ENCODE data around the gene C3orf18. TPM values are rescaled to one million over a fixed set of nuclear protein-coding genes. Genes with fewer than 3 reads are reported as not detected.

The C3orf18 gene
- total and polyA plus RNA-seq, 10 of the 15 experiments (the other 5 are each of a cell fraction or from before 2014, with no cell fraction given): 0.06 to 3.2 (median 0.66) TPM

DNA sequence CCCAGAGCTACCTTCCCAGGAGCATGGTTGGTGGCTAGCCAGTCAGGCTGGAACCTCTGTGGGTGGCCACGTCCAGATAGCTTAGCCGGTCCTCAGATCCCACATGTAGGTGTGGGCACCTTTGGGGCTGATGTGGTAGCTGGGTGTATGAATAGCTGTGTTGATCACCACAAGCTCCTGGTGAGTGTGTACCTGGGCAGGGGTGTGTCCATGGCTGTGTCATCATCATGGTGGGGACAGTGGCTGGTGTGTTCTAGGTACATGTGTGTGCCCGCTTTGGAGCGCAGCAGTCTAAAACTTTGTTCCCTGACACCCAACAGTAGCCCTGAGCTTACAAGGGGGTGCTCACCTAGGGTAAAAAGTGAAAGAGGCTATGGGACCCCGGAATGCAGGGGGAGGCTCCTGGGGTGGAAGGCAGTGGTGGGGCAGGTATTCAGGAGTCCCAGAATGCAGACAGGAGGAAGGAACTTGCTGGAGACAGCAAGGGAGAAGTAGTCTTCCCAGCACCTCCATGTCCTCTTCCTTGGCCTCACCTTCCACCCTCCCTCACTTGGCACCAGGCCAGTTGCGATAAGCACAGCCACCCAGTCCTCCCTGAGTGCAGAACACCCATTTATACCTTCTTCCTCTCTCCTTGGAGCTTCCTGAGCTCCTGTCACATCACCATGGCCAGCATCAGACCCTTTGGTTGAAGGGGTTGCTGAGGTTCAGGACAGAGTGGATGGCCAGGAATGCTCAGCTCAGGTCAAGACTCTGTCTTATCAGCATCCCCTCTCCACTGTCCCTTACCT is 42.8 kb upstream of the C3orf18 start:
- no peaks in the 10 kb centered on the region for H3K36me3 ChIP-seq (ENCODE audit: control insufficient read depth in 2 of 2, insufficient read depth in 2 of 2, low read length in 1 of 2)
- WGBS (ENCODE audit: insufficient coverage, insufficient replicate concordance, low lambda C conversion rate, missing lambda C conversion rate): 45% methylated on average over 6 of the region's 6 CpGs
- FAIRE-seq (no peak), DNase-seq (ENCODE audit: low read depth, low spot score) (no peak), ATAC-seq (no peak)
- in situ Hi-C loops (cut with MboI) (loop anchor here (5.0 to 25.0 kb wide), 3 partner anchors 33 to 1077 kb away; no protein-coding TSS in a partner anchor), intact Hi-C loops (cut with micrococcal nuclease; ENCODE audit: unreplicated experiment) (loop anchor here (2.0 kb wide), 1 partner anchor 20 kb away; no protein-coding TSS in a partner anchor)
- H3K9ac ChIP-seq (ENCODE audit: control insufficient read depth, insufficient read depth, low read length): peak overlapping the region; percentile 75; the same call in 1 of the 2 replicates
- no peaks in the 10 kb centered on the region for H3K9me3 ChIP-seq (replicated peaks; ENCODE audit: control insufficient read depth, insufficient read depth, low read length)
- TF ChIP-seq SMAD1 (IDR thresholded peaks at IDR 0.05; ENCODE audit: low read depth, partially characterized antibody) (peak; percentile 62), BCL11A (IDR thresholded peaks at IDR 0.05; ENCODE audit: low read depth, low read length) (no peak)
- H3K79me2 ChIP-seq (ENCODE audit: control insufficient read depth, insufficient read depth, low read length): no peaks in the 10 kb centered on the region
- BruUV-seq (replicated peaks): TSS peak; percentile 69
- no peaks in the 10 kb centered on the region for H4K20me1 ChIP-seq (ENCODE audit: control insufficient read depth, insufficient read depth)
- ChIA-PET RAD21 (ENCODE audit: unreplicated experiment) (interaction anchor here (1.7 to 12.9 kb wide), 5 partner anchors 8 to 260 kb away, joined by 5 to 244 read pairs (median 15); partner anchors contain the start of genes CYB561D2, HEMK1 and NPRL2), CTCF (interaction anchor here (0.9 to 13.9 kb wide), 8 partner anchors 9 to 318 kb away, joined by 3 to 410 read pairs (median 6); partner anchors contain the start of genes HEMK1, IFRD2 and ZMYND10), POLR2A (interaction anchor here (0.7 to 5.0 kb wide), 6 partner anchors 9 to 274 kb away, joined by 3 to 54 read pairs (median 4); partner anchors contain the start of genes C3orf18 and HEMK1), SMC1A (ENCODE audit: uncharacterized antibody, unreplicated experiment) (interaction anchor here (0.6 to 11.4 kb wide), 8 partner anchors 9 to 256 kb away, joined by 3 to 186 read pairs (median 5); partner anchors contain the start of gene HEMK1)
- H2AFZ ChIP-seq (ENCODE audit: control insufficient read depth, low read depth, low read length): no peak overlapping the region
- H3K27ac ChIP-seq (ENCODE audit: control insufficient read depth, insufficient read depth): no peak overlapping the region
- H3K4me3 ChIP-seq: peak overlapping the region; percentile 85
- peaks cover 16% of the 10 kb centered on the region for H3K4me1 ChIP-seq (ENCODE audit: control insufficient read depth, insufficient read depth, low read length)
- H3K27me3 ChIP-seq (replicated peaks in 1 of 2; ENCODE audit: control insufficient read depth in 2 of 2, insufficient read depth in 2 of 2, low read length in 1 of 2): no peaks in the 10 kb centered on the region
- H3K4me2 ChIP-seq (ENCODE audit: control insufficient read depth, insufficient read depth): peak overlapping the region; percentile 97

DNA sequence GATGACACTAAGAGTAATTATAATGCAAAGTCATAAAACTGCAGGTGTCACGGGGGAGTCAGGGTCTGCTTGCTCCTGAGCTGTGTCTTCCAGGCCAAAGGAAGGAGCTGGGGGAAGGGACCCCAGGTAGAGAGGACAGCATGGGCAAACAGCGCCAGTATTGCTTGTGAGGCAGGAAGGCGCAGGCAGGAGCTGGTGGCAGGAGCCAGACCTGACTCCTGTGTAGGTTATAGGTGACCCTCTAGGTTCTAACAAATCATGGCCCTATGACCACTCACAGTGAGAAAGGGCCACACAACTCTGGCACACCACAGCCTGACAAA is 42.2 kb upstream of the C3orf18 start:
- in situ Hi-C loops (cut with MboI) (loop anchor here (5.0 to 25.0 kb wide), 3 partner anchors 32 to 1078 kb away; no protein-coding TSS in a partner anchor), intact Hi-C loops (cut with micrococcal nuclease; ENCODE audit: unreplicated experiment) (loop anchor here (2.0 kb wide), 1 partner anchor 19 kb away; no protein-coding TSS in a partner anchor)
- ATAC-seq: no peak
- H3K9ac ChIP-seq (ENCODE audit: control insufficient read depth, insufficient read depth, low read length): no peak overlapping the region
- ChIA-PET RAD21 (ENCODE audit: unreplicated experiment) (interaction anchor here (1.1 to 12.9 kb wide), 5 partner anchors 8 to 260 kb away, joined by 3 to 244 read pairs (median 15); partner anchors contain the start of genes C3orf18, CYB561D2, HEMK1 and NPRL2), CTCF (interaction anchor here (0.9 to 13.9 kb wide), 7 partner anchors 8 to 317 kb away, joined by 3 to 410 read pairs (median 7); partner anchors contain the start of genes HEMK1, IFRD2 and ZMYND10), POLR2A (interaction anchor here (0.9 to 5.0 kb wide), 6 partner anchors 8 to 273 kb away, joined by 3 to 54 read pairs (median 4); partner anchors contain the start of gene C3orf18), SMC1A (ENCODE audit: uncharacterized antibody, unreplicated experiment) (interaction anchor here (0.6 to 11.4 kb wide), 7 partner anchors 8 to 255 kb away, joined by 3 to 186 read pairs (median 5); partner anchors contain the start of gene HEMK1)
- H3K4me3 ChIP-seq: no peak overlapping the region
- no peak for DNase-seq (ENCODE audit: low read depth, low spot score)
- H3K4me2 ChIP-seq (ENCODE audit: control insufficient read depth, insufficient read depth): no peak overlapping the region
- H3K27ac ChIP-seq (ENCODE audit: control insufficient read depth, insufficient read depth): no peak overlapping the region
- WGBS (ENCODE audit: insufficient coverage, insufficient replicate concordance, low lambda C conversion rate, missing lambda C conversion rate): 88% methylated on average over 3 of the region's 3 CpGs
- H3K4me1 ChIP-seq (ENCODE audit: control insufficient read depth, insufficient read depth, low read length): peaks cover 21% of the 10 kb centered on the region
- no peaks in the 10 kb centered on the region for H3K27me3 ChIP-seq (replicated peaks in 1 of 2; ENCODE audit: control insufficient read depth in 2 of 2, insufficient read depth in 2 of 2, low read length in 1 of 2)
- no peak overlapping the region for H2AFZ ChIP-seq (ENCODE audit: control insufficient read depth, low read depth, low read length)
- H3K9me3 ChIP-seq (replicated peaks; ENCODE audit: control insufficient read depth, insufficient read depth, low read length): no peaks in the 10 kb centered on the region
- H3K79me2 ChIP-seq (ENCODE audit: control insufficient read depth, insufficient read depth, low read length): no peaks in the 10 kb centered on the region
- no TSS peak for BruUV-seq (replicated peaks)
- FAIRE-seq: no peak
- H3K36me3 ChIP-seq (ENCODE audit: control insufficient read depth in 2 of 2, insufficient read depth in 2 of 2, low read length in 1 of 2): no peaks in the 10 kb centered on the region
- H4K20me1 ChIP-seq (ENCODE audit: control insufficient read depth, insufficient read depth): no peaks in the 10 kb centered on the region
- no peak for TF ChIP-seq IKZF1 (conservative IDR thresholded peaks at IDR 0.05)
- TF ChIP-seq, protein P1, sequence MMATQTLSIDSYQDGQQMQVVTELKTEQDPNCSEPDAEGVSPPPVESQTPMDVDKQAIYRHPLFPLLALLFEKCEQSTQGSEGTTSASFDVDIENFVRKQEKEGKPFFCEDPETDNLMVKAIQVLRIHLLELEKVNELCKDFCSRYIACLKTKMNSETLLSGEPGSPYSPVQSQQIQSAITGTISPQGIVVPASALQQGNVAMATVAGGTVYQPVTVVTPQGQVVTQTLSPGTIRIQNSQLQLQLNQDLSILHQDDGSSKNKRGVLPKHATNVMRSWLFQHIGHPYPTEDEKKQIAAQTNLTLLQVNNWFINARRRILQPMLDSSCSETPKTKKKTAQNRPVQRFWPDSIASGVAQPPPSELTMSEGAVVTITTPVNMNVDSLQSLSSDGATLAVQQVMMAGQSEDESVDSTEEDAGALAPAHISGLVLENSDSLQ (IDR thresholded peaks at IDR 0.05): no peak
- no peak for TF ChIP-seq ESRRA (IDR thresholded peaks at IDR 0.05; ENCODE audit: low read length)
- TF ChIP-seq CHD2 (IDR thresholded peaks at IDR 0.05; ENCODE audit: borderline replicate concordance, low read depth, low read length): no peak
- no peak for TF ChIP-seq KDM1A (IDR thresholded peaks at IDR 0.05; ENCODE audit: borderline replicate concordance)
- TF ChIP-seq CREB1 (IDR thresholded peaks at IDR 0.05; ENCODE audit: low read depth): no peak
- TF ChIP-seq, protein P2, sequence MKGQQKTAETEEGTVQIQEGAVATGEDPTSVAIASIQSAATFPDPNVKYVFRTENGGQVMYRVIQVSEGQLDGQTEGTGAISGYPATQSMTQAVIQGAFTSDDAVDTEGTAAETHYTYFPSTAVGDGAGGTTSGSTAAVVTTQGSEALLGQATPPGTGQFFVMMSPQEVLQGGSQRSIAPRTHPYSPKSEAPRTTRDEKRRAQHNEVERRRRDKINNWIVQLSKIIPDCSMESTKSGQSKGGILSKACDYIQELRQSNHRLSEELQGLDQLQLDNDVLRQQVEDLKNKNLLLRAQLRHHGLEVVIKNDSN (IDR thresholded peaks at IDR 0.05; ENCODE audit: borderline replicate concordance, extremely low read length, insufficient read depth, low read depth, low read length): no peak
- TF ChIP-seq, protein P3, sequence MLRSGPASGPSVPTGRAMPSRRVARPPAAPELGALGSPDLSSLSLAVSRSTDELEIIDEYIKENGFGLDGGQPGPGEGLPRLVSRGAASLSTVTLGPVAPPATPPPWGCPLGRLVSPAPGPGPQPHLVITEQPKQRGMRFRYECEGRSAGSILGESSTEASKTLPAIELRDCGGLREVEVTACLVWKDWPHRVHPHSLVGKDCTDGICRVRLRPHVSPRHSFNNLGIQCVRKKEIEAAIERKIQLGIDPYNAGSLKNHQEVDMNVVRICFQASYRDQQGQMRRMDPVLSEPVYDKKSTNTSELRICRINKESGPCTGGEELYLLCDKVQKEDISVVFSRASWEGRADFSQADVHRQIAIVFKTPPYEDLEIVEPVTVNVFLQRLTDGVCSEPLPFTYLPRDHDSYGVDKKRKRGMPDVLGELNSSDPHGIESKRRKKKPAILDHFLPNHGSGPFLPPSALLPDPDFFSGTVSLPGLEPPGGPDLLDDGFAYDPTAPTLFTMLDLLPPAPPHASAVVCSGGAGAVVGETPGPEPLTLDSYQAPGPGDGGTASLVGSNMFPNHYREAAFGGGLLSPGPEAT (IDR thresholded peaks at IDR 0.05; ENCODE audit: low read depth): no peak
- TF ChIP-seq CHD1 (IDR thresholded peaks at IDR 0.05; ENCODE audit: low read depth, low read length): no peak
